HG02943 (cell line): ENCODE results near the gene PAMR1.
A peak's percentile ranks its signal among the peaks of the same experiment; 100 is the strongest.

ENCODE experiments used
- ATAC-seq: cut with Tn5 transposase; IDR thresholded peaks from one replicate; pipeline ENCODE4 v1.9.1; 2021; ENCODE audit warnings: mild to moderate bottlenecking, low read depth, moderate library complexity; ENCODE audit not compliant: unreplicated experiment

Gene PAMR1

GRCh38 chr11:35414311-35414710 is 111.1 kb downstream of the PAMR1 start:
- ATAC-seq: no peak

GRCh38 chr11:35413598-35413997 is 111.8 kb downstream of the PAMR1 start:
- no peak for ATAC-seq

GRCh38 chr11:35412285-35412684 is 113.1 kb downstream of the PAMR1 start:
- no peak for ATAC-seq

- ATAC-seq: no peak
Observed at GRCh38 chr11:35407041-35407440, 118.4 kb downstream of the PAMR1 start.

GRCh38 chr11:35404388-35404775 is 121.0 kb downstream of the PAMR1 start:
- ATAC-seq: no peak

- no peak for ATAC-seq
Observed at GRCh38 chr11:35403765-35404387, 121.5 kb downstream of the PAMR1 start.

- no peak for ATAC-seq
Observed at GRCh38 chr11:35402751-35403660, 122.4 kb downstream of the PAMR1 start.

GRCh38 chr11:35398881-35399280 is 126.5 kb downstream of the PAMR1 start:
- no peak for ATAC-seq

- no peak for ATAC-seq
Observed at GRCh38 chr11:35394941-35395340, 130.5 kb downstream of the PAMR1 start.

GRCh38 chr11:35393098-35393497 is 132.3 kb downstream of the PAMR1 start:
- no peak for ATAC-seq

- ATAC-seq: no peak
Observed at GRCh38 chr11:35391922-35392688, 133.3 kb downstream of the PAMR1 start.

- ATAC-seq: peak; percentile 68
Observed at GRCh38 chr11:35390737-35391682, 134.4 kb downstream of the PAMR1 start.

GRCh38 chr11:35389897-35390465 is 135.4 kb downstream of the PAMR1 start:
- ATAC-seq: no peak

GRCh38 chr11:35389112-35389511 is 136.3 kb downstream of the PAMR1 start:
- ATAC-seq: no peak

GRCh38 chr11:35388061-35388460 is 137.4 kb downstream of the PAMR1 start:
- ATAC-seq: no peak

GRCh38 chr11:35387111-35387982 is 138.1 kb downstream of the PAMR1 start:
- ATAC-seq: no peak

- no peak for ATAC-seq
Observed at GRCh38 chr11:35383953-35384352, 141.5 kb downstream of the PAMR1 start.
